ENCODE data around the gene SLC17A1.
A peak's percentile ranks its signal among the peaks of the same experiment; 100 is the strongest.

Gene SLC17A1

GRCh38 chr6:25874822-25875562 lies 43.1 kb upstream of the SLC17A1 start:
- Mint-ChIP-seq H3K9me3 (peaks cover 3% of the 10 kb centered on the region), H3K4me1 (no peaks in the 10 kb centered on the region), H3K4me3 (no peak overlapping the region), H3K36me3 (ENCODE audit: low read depth) (no peaks in the 10 kb centered on the region), H3K27ac (peak overlapping the region in 2 of 3 experiments; percentile 36 to 63), H3K27me3 (ENCODE audit: low read depth) (no peaks in the 10 kb centered on the region)
- TF ChIP-seq CTCF (IDR thresholded peaks at IDR 0.05; ENCODE audit: unreplicated experiment in 3 of 3) = no peak

GRCh38 chr6:25874118-25874517 lies 42.3 kb upstream of the SLC17A1 start, which contains the start of gene SLC17A3:
Gene SLC17A3 (minus strand): TSS chr6:25874243. CDS start chr6:25868387, 5,856 bp downstream.
- H3K9me3 Mint-ChIP-seq = peaks cover 3% of the 10 kb centered on the region
- H3K27ac Mint-ChIP-seq = peak within 1 kb of the TSS in 2 of 3 experiments; percentile 36 to 63
- H3K27me3 Mint-ChIP-seq (ENCODE audit: low read depth) = no peaks in the 10 kb centered on the region
- TF ChIP-seq CTCF (IDR thresholded peaks at IDR 0.05; ENCODE audit: unreplicated experiment in 3 of 3) = no peak
- H3K4me1 Mint-ChIP-seq = no peaks in the 10 kb centered on the region
- no peaks in the 10 kb centered on the region for H3K36me3 Mint-ChIP-seq (ENCODE audit: low read depth)
- no peak within 1 kb of the TSS for H3K4me3 Mint-ChIP-seq

- Mint-ChIP-seq H3K36me3 (ENCODE audit: low read depth) (no peaks in the 10 kb centered on the region), H3K4me3 (no peak overlapping the region), H3K4me1 (no peaks in the 10 kb centered on the region), H3K27ac (no peak overlapping the region), H3K27me3 (ENCODE audit: low read depth) (no peaks in the 10 kb centered on the region), H3K9me3 (peaks cover 3% of the 10 kb centered on the region)
- no peak for TF ChIP-seq CTCF (IDR thresholded peaks at IDR 0.05; ENCODE audit: unreplicated experiment in 3 of 3)
Observed at GRCh38 chr6:25872814-25873213, 41.0 kb upstream of the SLC17A1 start.

- Mint-ChIP-seq H3K4me3 (no peak overlapping the region), H3K9me3 (peaks cover 3% of the 10 kb centered on the region), H3K27ac (no peak overlapping the region), H3K4me1 (no peaks in the 10 kb centered on the region), H3K36me3 (ENCODE audit: low read depth) (no peaks in the 10 kb centered on the region), H3K27me3 (ENCODE audit: low read depth) (no peaks in the 10 kb centered on the region)
- TF ChIP-seq CTCF (IDR thresholded peaks at IDR 0.05; ENCODE audit: unreplicated experiment in 3 of 3) = no peak
Observed at GRCh38 chr6:25869840-25870239, 38.0 kb upstream of the SLC17A1 start.

- H3K9me3 Mint-ChIP-seq = peaks cover 3% of the 10 kb centered on the region
- no peak overlapping the region for H3K4me3 Mint-ChIP-seq
- no peak for TF ChIP-seq CTCF (IDR thresholded peaks at IDR 0.05; ENCODE audit: unreplicated experiment in 3 of 3)
- H3K36me3 Mint-ChIP-seq (ENCODE audit: low read depth) = no peaks in the 10 kb centered on the region
- H3K4me1 Mint-ChIP-seq = peaks cover 2% of the 10 kb centered on the region
- H3K27me3 Mint-ChIP-seq (ENCODE audit: low read depth) = no peaks in the 10 kb centered on the region
- H3K27ac Mint-ChIP-seq = no peak overlapping the region
Observed at GRCh38 chr6:25868436-25869183, 36.8 kb upstream of the SLC17A1 start.

Measured in nephron (organoid).